ENCODE measurements around the gene ARL6IP6.
"Not testable (repeated sequence)": the region's sequence is repeated elsewhere in the genome, so short reads cannot be mapped to it uniquely, and the experiment has no call there.

ARL6IP6 gene

GRCh38 chr2:152723918-152724317, 5.5 kb downstream of the ARL6IP6 start:
- DNase-seq: no peak

- DNase-seq: no peak
Measured at GRCh38 chr2:152729844-152730243, 11.4 kb downstream of the ARL6IP6 start.

- DNase-seq: peak; percentile 37
Measured at GRCh38 chr2:152730591-152731333, 12.3 kb downstream of the ARL6IP6 start.

GRCh38 chr2:152737509-152737908, 19.1 kb downstream of the ARL6IP6 start:
- DNase-seq: not testable (repeated sequence)

- DNase-seq: no peak
Measured at GRCh38 chr2:152738438-152738837, 20.0 kb downstream of the ARL6IP6 start.

GRCh38 chr2:152739705-152740104, 21.3 kb downstream of the ARL6IP6 start:
- DNase-seq: not testable (repeated sequence)

GRCh38 chr2:152740743-152741328, 22.4 kb downstream of the ARL6IP6 start:
- peak; percentile 74 for DNase-seq

GRCh38 chr2:152743002-152743401, 24.6 kb downstream of the ARL6IP6 start:
- no peak for DNase-seq

- peak; percentile 50 for DNase-seq
Measured at GRCh38 chr2:152747751-152748150, 29.3 kb downstream of the ARL6IP6 start.

GRCh38 chr2:152755029-152755428, 36.6 kb downstream of the ARL6IP6 start:
- no peak for DNase-seq

GRCh38 chr2:152759290-152760072, 41.1 kb downstream of the ARL6IP6 start:
- DNase-seq: no peak

- DNase-seq: peak; percentile 5
Measured at GRCh38 chr2:152761214-152761613, 42.8 kb downstream of the ARL6IP6 start.

GRCh38 chr2:152762202-152762601, 43.8 kb downstream of the ARL6IP6 start:
- DNase-seq: peak; percentile 96

GRCh38 chr2:152763208-152763607, 44.8 kb downstream of the ARL6IP6 start:
- not testable (repeated sequence) for DNase-seq

GRCh38 chr2:152763651-152764050, 45.2 kb downstream of the ARL6IP6 start:
- no peak for DNase-seq

- no peak for DNase-seq
Measured at GRCh38 chr2:152766928-152767327, 48.5 kb downstream of the ARL6IP6 start.

GRCh38 chr2:152781175-152781574, 62.8 kb downstream of the ARL6IP6 start:
- DNase-seq: no peak

GRCh38 chr2:152782171-152782570, 63.8 kb downstream of the ARL6IP6 start:
- no peak for DNase-seq

- no peak for DNase-seq
Measured at GRCh38 chr2:152790883-152791282, 72.5 kb downstream of the ARL6IP6 start.

GRCh38 chr2:152791979-152792378, 73.6 kb downstream of the ARL6IP6 start:
- no peak for DNase-seq

GRCh38 chr2:152792974-152793373, 74.6 kb downstream of the ARL6IP6 start:
- no peak for DNase-seq

GRCh38 chr2:152796941-152797340, 78.5 kb downstream of the ARL6IP6 start:
- no peak for DNase-seq

- DNase-seq: no peak
Measured at GRCh38 chr2:152804687-152805408, 86.4 kb downstream of the ARL6IP6 start.
